GM21367 (cell line): ENCODE data around the gene DAPK1.

Source experiments
- ATAC-seq: cut with Tn5 transposase; IDR thresholded peaks from one replicate; pipeline ENCODE4 v1.9.1; 2021; ENCODE audit not compliant: unreplicated experiment

DAPK1 gene

GRCh38 chr9:87587864-87588263, 90.2 kb downstream of the DAPK1 start:
- ATAC-seq: no peak

DNA sequence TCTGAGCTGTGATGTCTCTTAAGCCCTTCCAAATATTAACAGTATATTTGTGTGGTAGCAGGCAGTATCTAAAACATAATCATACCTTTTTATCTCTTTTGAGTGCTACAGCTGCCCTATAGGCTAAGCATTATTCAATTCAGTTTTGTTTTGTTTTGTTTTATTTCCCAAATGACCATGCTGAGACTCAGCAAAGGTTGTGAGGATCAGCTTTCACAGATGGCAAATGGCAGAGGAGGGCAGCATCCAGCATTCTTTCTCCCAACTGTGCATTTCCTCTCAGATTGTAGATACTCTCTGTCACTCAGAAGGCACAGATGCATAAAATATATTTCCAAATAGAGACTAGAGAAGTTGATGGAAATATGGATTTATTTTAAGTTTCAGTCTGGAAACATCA, 90.7 kb downstream of the DAPK1 start:
- ATAC-seq: no peak

- ATAC-seq: no peak
Measured at GRCh38 chr9:87590996-87591395, 93.3 kb downstream of the DAPK1 start.

GRCh38 chr9:87592554-87593358, 95.1 kb downstream of the DAPK1 start:
- no peak for ATAC-seq

DNA sequence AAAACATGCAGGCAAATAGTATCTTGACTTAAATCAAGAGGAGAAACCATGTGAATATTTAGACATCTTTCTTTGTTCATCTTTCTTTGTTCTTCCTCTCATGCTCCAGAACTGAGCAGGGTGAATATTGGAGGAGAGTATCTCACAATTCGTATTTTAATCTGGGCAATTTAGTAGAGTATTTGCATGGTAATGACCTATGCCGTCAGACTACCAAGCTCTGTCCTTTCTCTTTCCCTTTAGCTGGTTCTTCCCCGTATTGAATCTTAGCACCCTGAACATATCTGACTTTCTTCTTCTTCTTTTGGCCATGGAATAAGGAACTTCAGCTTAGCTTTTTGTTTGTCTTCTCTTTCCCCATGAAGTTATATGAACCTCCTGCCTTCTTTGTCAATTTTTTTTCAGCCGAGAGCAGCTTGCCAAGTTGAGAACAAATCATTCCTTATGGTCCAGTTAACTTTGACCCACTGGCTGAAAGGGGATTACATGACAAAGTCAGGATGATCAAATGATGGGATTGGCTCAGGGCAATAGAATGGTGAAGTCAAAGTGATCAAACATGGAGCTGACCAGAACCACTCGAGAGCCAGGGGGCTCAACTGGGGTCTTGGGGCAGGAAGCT, 95.8 kb downstream of the DAPK1 start:
- no peak for ATAC-seq

GRCh38 chr9:87594194-87594593, 96.5 kb downstream of the DAPK1 start:
- no peak for ATAC-seq

DNA sequence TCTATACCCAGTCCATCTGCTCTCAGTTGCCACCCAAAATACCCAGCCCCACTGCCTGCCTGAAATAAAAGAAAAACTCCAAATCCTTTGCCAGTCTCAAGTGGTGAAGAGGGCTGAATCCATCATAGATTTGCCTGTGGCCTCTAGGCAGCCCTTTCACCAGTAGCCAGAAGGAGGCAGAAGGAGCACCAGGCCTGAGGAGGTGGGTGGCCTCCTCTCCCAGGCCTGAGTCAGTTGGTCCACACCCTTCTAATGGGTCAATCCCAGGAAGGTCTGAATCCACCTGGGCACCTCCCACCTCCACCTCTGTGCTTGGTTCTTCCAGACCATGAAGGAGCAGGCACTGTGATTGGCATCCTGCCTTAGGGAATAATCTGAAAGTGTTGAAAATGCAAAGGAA, 97.0 kb downstream of the DAPK1 start:
- no peak for ATAC-seq

- ATAC-seq: no peak
Measured at GRCh38 chr9:87595610-87596009, 97.9 kb downstream of the DAPK1 start.

DNA sequence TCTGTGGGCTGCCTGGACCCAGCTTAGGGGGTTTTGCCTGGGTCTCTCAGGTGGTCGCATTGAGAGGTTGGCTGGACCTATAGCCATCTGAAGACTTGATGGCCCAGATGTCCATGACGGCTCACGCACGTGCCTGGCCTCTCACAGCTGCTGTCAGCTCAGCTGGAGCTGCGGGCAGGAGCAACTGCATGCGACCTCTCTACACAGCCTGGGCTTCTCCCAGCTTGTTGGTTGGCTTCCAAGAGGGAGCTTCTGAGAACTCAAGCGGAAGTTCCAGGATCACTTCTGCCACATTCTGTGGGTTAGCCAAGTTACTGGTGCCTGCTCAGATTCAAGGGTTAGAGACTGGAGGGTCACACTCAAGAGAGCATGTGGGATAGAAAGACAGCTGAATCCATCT, 99.2 kb downstream of the DAPK1 start:
- ATAC-seq: no peak

DNA sequence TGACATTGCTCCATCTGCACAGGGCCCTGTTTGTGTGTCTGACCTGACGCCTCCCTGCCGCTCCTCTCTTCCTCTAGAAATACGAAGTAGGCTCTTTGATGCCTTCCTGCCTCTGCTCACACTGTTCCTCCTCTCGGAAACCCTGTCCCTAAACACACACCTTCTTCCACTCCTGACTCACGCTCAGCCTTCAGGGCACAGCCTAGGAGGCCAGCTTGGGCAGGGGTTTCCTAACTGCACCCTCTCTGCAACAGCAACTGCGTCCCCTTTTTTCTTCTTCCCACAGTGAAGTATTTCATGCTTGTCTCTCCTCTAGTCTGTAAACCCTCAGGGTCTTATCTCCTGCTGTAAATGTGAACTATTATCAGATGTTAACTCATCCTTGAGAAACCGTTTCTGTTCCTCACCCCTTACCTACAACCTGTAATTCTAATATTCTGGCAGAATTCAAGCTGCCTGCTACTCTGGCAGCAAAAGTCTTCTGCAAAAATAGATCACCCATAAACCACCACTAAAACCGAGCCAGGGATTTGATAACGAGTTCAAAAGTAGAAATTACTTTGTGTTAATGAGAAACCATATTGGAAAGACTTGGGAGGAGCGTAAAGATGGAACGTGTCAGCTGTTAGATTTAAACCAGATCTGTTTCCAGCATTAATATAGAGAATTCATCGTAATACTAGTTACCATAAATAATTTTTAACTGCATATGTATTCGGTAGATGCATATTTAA, 100.2 kb downstream of the DAPK1 start:
- ATAC-seq: no peak

GRCh38 chr9:87599901-87600610, 102.4 kb downstream of the DAPK1 start:
- ATAC-seq: no peak

DNA sequence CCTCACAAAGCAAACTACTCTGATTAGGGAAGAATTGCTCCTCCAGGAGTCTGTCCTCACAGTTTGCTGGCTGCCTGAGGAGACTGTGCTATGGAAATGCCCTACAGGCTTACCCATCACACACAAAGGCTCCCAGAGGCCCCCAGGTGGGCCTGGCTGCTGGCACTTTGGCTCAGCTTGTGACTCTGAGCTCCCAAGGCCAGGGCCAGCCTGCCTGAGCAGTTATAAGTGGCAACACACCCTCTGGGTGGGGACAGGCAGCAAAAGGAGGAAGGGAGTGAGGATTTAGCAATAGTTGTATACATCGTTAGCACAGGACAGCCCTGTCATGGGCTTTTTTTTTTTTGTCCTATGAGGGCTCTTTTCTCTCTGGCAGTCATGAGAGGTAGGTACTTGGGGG, 103.5 kb downstream of the DAPK1 start:
- no peak for ATAC-seq

- ATAC-seq: no peak
Measured at GRCh38 chr9:87601595-87601994, 103.9 kb downstream of the DAPK1 start.

DNA sequence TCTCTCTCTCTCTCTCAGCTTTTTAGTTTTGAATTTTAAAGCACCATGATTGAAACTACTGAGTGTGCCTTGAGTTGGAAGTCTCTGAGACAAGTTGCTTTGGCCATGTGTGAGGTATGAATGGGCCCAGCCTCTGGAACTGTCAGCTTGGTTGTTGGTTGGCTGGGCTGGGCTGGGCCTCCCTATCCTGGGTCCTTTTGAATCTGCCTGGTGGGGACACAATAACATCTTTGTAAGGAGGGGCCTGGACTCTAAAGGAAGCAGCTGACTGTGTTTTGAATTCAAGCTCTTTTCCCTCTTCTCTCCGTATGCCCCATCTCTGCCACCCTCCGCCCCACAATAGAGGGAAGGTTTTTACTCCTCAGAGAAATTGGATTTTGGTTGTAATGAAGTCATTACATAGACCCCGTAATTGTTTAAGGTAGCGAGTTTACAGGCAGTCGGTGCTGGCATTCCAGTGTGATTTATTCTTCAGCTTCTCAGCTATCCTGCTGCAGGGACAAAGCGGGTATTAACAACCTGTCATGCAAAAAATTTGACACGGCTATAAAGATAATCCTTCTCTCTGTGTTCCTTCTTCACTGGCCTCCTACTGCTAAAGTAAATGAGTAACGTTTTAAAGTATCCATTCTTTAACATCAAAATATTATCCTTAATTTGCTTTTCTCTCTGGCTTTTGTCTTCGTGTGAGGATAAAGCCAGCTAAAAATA, 105.4 kb downstream of the DAPK1 start:
- no peak for ATAC-seq

GRCh38 chr9:87603854-87604490, 106.3 kb downstream of the DAPK1 start:
- no peak for ATAC-seq

GRCh38 chr9:87604886-87605588, 107.4 kb downstream of the DAPK1 start:
- ATAC-seq: no peak

DNA sequence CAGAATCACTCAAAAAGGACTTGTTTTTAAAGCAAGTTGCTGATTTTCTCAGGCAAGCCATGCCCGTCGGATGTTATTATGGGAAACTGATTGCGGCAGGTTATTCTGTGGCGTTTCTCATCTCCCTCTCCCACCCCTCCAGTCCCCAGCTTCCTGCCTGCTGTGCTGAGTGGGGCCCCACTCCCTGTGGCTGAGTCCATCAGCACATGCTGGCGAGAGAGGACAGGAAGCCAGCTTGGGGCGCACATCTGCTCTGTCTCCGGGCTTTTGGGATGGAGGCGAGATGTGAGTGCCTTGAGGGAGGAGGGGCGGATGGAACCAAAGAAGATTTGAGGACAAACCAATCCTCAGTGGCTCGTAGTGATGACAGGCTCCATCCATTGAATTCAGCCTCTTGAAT, 108.0 kb downstream of the DAPK1 start:
- ATAC-seq: no peak

- ATAC-seq: no peak
Measured at GRCh38 chr9:87606841-87607521, 109.3 kb downstream of the DAPK1 start.

DNA sequence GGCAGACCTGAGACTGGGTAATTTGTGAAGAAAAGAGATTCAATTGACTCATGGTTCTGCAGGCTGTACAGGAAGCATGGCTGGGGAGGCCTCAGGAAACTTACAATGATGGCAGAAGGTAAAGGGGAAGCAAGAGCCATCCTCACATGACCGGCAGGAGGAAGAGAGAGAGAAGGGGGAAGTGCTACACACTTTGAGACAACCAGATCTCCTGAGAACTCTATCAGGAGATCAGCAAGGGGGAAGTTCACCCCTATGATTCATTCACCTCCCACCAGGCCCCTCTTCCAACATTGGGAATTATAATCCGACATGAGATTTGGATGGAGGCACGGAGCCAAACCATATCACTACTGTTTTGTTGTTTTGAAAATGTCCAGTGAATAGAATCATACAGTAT, 110.2 kb downstream of the DAPK1 start:
- no peak for ATAC-seq
